Vagina (tissue), 2 donors: Measurements from ENCODE around the gene ACTG2. TPM values are rescaled to one million over a fixed set of nuclear protein-coding genes. Genes with fewer than 3 reads are reported as not detected.

Experiments used
- DNase-seq, 2 donors: peaks; one replicate each; pipeline ENCODE4 v3.0.0-alpha.2; 2017; ENCODE audit errors: extremely low spot score in 2 of 2
- H3K27ac ChIP-seq: fragments of 200-600 bp; sonication (generic); one replicate; pipeline ENCODE4 v1.5.1; 2019
- H3K27me3 ChIP-seq: fragments of 200-600 bp; sonication (generic); one replicate; pipeline ENCODE4 v1.5.1; 2019
- H3K36me3 ChIP-seq, 2 donors: fragments of 200-600 bp; sonication (generic); one replicate each; pipeline ENCODE4 v1.5.1; 2017 to 2019
- H3K4me1 ChIP-seq: fragments of 200-600 bp; sonication (generic); one replicate; pipeline ENCODE4 v1.5.1; 2019
- H3K4me3 ChIP-seq, 2 donors: fragments of 200-600 bp; sonication (generic); 1 replicate in 1 of 2; 2 replicates in 1 of 2; pipeline ENCODE4 v1.5.1; 2016 to 2019
- H3K9me3 ChIP-seq: fragments of 200-600 bp; sonication (generic); one replicate; pipeline ENCODE4 v1.5.1; 2019
- CTCF ChIP-seq, 3 experiments: fragments of 450-650 bp in 2 of 3; fragments of 200-600 bp in 1 of 3; sonication (generic) in 1 of 3; IDR thresholded peaks; one replicate each; pipeline ENCODE4 v1.5.1; 2017 to 2019; ENCODE audit warnings: antibody characterized with exemption in 3 of 3, mild to moderate bottlenecking in 2 of 3, moderate library complexity in 2 of 3
- POLR2A ChIP-seq, 2 donors: fragments of 450-650 bp; IDR thresholded peaks; one replicate each; pipeline ENCODE4 v1.6.1; 2017; ENCODE audit warnings: antibody characterized with exemption in 2 of 2, mild to moderate bottlenecking in 2 of 2, moderate library complexity in 2 of 2
- POLR2AphosphoS5 ChIP-seq, 2 donors: sonication (generic); formaldehyde crosslinking; IDR thresholded peaks; one replicate each; pipeline ENCODE4 v1.9.0; 2017; ENCODE audit warnings: antibody characterized with exemption in 2 of 2, mild to moderate bottlenecking in 2 of 2, low read depth in 1 of 2; ENCODE audit not compliant: insufficient read depth in 1 of 2
- intact Hi-C: fragments of 100-400 bp; cut with DNase I; formaldehyde crosslinking; loops from one replicate; pipeline ENCODE4 v1.15.1; 2023
- total RNA-seq: library from RNA; depleted of rRNA; stranded (reverse); fragments of >200 nt; gene quantifications from one replicate; pipeline ENCODE4 v1.2.3, GENCODE V29; 2016

Gene ACTG2
- total RNA-seq, 1 donor from 2014 or later = 413 TPM

- H3K27me3 ChIP-seq = no peaks in the 10 kb centered on the region
- H3K4me1 ChIP-seq = peaks cover under 1% of the 10 kb centered on the region
- TF ChIP-seq POLR2AphosphoS5 (IDR thresholded peaks at IDR 0.05; ENCODE audit: insufficient read depth in 1 of 2, low read depth in 1 of 2) (no peak), CTCF (IDR thresholded peaks at IDR 0.05) (no peak), POLR2A (IDR thresholded peaks at IDR 0.05) (no peak)
- no peaks in the 10 kb centered on the region for H3K9me3 ChIP-seq
- H3K27ac ChIP-seq = peak overlapping the region; percentile 46
- no peak for DNase-seq
- no peaks in the 10 kb centered on the region for H3K36me3 ChIP-seq
- intact Hi-C loops = no loop called here
- no peak overlapping the region for H3K4me3 ChIP-seq
Observed at GRCh38 chr2:73891276-73891901, 1.4 kb upstream of the ACTG2 start.

- H3K4me1 ChIP-seq = peaks cover 7% of the 10 kb centered on the region
- TF ChIP-seq POLR2A (IDR thresholded peaks at IDR 0.05) (no peak), CTCF (IDR thresholded peaks at IDR 0.05) (no peak), POLR2AphosphoS5 (IDR thresholded peaks at IDR 0.05; ENCODE audit: insufficient read depth in 1 of 2, low read depth in 1 of 2) (no peak)
- H3K27me3 ChIP-seq = no peaks in the 10 kb centered on the region
- peak overlapping the region; percentile 64 for H3K27ac ChIP-seq
- no peaks in the 10 kb centered on the region for H3K36me3 ChIP-seq
- intact Hi-C loops = no loop called here
- DNase-seq = no peak
- H3K4me3 ChIP-seq = peak overlapping the region; percentile 44
- H3K9me3 ChIP-seq = no peaks in the 10 kb centered on the region
Observed at GRCh38 chr2:73893764-73894474, 1.1 kb downstream of the ACTG2 start.

GRCh38 chr2:73894475-73894850 lies 1.7 kb downstream of the ACTG2 start:
- H3K27ac ChIP-seq = peak overlapping the region; percentile 64
- DNase-seq = no peak
- TF ChIP-seq POLR2AphosphoS5 (IDR thresholded peaks at IDR 0.05; ENCODE audit: insufficient read depth in 1 of 2, low read depth in 1 of 2) = no peak
- no peak for TF ChIP-seq POLR2A (IDR thresholded peaks at IDR 0.05)
- TF ChIP-seq CTCF (IDR thresholded peaks at IDR 0.05) = no peak
- H3K9me3 ChIP-seq = no peaks in the 10 kb centered on the region
- intact Hi-C loops = no loop called here
- no peaks in the 10 kb centered on the region for H3K27me3 ChIP-seq
- no peaks in the 10 kb centered on the region for H3K36me3 ChIP-seq
- peak overlapping the region; percentile 44 for H3K4me3 ChIP-seq
- H3K4me1 ChIP-seq = peaks cover 7% of the 10 kb centered on the region

GRCh38 chr2:73894877-73895276 lies 2.1 kb downstream of the ACTG2 start:
- DNase-seq = no peak
- peak overlapping the region; percentile 44 for H3K27ac ChIP-seq
- peaks cover 7% of the 10 kb centered on the region for H3K4me1 ChIP-seq
- no peaks in the 10 kb centered on the region for H3K27me3 ChIP-seq
- no peaks in the 10 kb centered on the region for H3K36me3 ChIP-seq
- TF ChIP-seq CTCF (IDR thresholded peaks at IDR 0.05) (no peak), POLR2A (IDR thresholded peaks at IDR 0.05) (no peak), POLR2AphosphoS5 (IDR thresholded peaks at IDR 0.05; ENCODE audit: insufficient read depth in 1 of 2, low read depth in 1 of 2) (no peak)
- no peaks in the 10 kb centered on the region for H3K9me3 ChIP-seq
- peak overlapping the region; percentile 44 for H3K4me3 ChIP-seq
- intact Hi-C loops = no loop called here

- H3K4me1 ChIP-seq = peaks cover 7% of the 10 kb centered on the region
- intact Hi-C loops = no loop called here
- H3K9me3 ChIP-seq = no peaks in the 10 kb centered on the region
- H3K27me3 ChIP-seq = no peaks in the 10 kb centered on the region
- no peak for DNase-seq
- peak overlapping the region; percentile 44 for H3K27ac ChIP-seq
- H3K4me3 ChIP-seq = peak overlapping the region; percentile 21 to 44
- H3K36me3 ChIP-seq = no peaks in the 10 kb centered on the region
- no peak for TF ChIP-seq POLR2AphosphoS5 (IDR thresholded peaks at IDR 0.05; ENCODE audit: insufficient read depth in 1 of 2, low read depth in 1 of 2)
- no peak for TF ChIP-seq CTCF (IDR thresholded peaks at IDR 0.05)
- no peak for TF ChIP-seq POLR2A (IDR thresholded peaks at IDR 0.05)
Observed at GRCh38 chr2:73895473-73895872, 2.7 kb downstream of the ACTG2 start.
